Adrenal gland (tissue), 12 donors: ENCODE results near the gene ZNF148. TPM values are rescaled to one million over a fixed set of nuclear protein-coding genes. Genes with fewer than 3 reads are reported as not detected.

Experiments used
- DNase-seq, 7 donors: peaks; one replicate each; pipeline ENCODE4 v3.0.0-alpha.2; 2019 to 2020
- H3K27ac ChIP-seq, 5 donors: fragments of 200-600 bp; sonication (generic) in 4 of 5; 1 replicate in 3 of 5; 2 replicates in 2 of 5; pipeline versions ENCODE4 v1.5.1 to v1.8.0; 2016 to 2020; ENCODE audit warnings: mild to moderate bottlenecking in 1 of 5
- H3K27me3 ChIP-seq: fragments of 200-600 bp; 2 replicates; pipeline ENCODE4 v1.8.0; 2021
- H3K36me3 ChIP-seq, 2 donors: fragments of 200-600 bp; replicated peaks in 1 of 2; 1 replicate in 1 of 2; 2 replicates in 1 of 2; pipeline versions ENCODE4 v1.5.1 to v1.8.0; 2018 to 2022
- H3K4me1 ChIP-seq, 2 donors: fragments of 200-600 bp; replicated peaks in 1 of 2; 1 replicate in 1 of 2; 2 replicates in 1 of 2; pipeline versions ENCODE4 v1.5.1 to v1.8.0; 2018 to 2021
- H3K4me3 ChIP-seq, 4 donors: fragments of 200-600 bp; sonication (generic) in 3 of 4; one replicate each; pipeline ENCODE4 v1.5.1; 2016 to 2018
- H3K9me3 ChIP-seq, 3 donors: fragments of 200-600 bp; sonication (generic) in 1 of 3; replicated peaks in 1 of 3; 1 replicate in 2 of 3; 2 replicates in 1 of 3; pipeline versions ENCODE4 v1.5.1 to v1.8.0; 2016 to 2021
- CTCF ChIP-seq, 6 experiments: fragments of 450-650 bp in 4 of 6; fragments of 200-600 bp in 2 of 6; sonication (generic) in 1 of 6; IDR thresholded peaks; 1 replicate in 5 of 6; 2 replicates in 1 of 6; pipeline versions ENCODE4 v1.5.1 to v1.8.0; 2016 to 2021; ENCODE audit warnings: antibody characterized with exemption in 6 of 6, mild to moderate bottlenecking in 2 of 6, moderate library complexity in 1 of 6
- POLR2A ChIP-seq, 2 donors: fragments of 450-650 bp; IDR thresholded peaks; one replicate each; pipeline ENCODE4 v1.6.1; 2017; ENCODE audit warnings: antibody characterized with exemption in 2 of 2, mild to moderate bottlenecking in 2 of 2, moderate library complexity in 1 of 2
- WGBS, 4 donors: extraction: QIAGEN DNeasy Blood & Tissue Kit in 2 of 4; methylation state at CpG; one replicate each; pipeline versions ENCODE4 v1.1.5 to v1.1.7; 2013 to 2017; 5-methylcytosine and 5-hydroxymethylcytosine counted together
- intact Hi-C, 2 donors: fragments of 100-400 bp; cut with DNase I; formaldehyde crosslinking; loops; one replicate each; pipeline versions ENCODE4 v1.14.1 to v1.15.0; 2022 to 2023
- polyA plus RNA-seq, 3 donors: library from polyadenylated mRNA; stranded (reverse); fragments of 200-250 nt in 2 of 3; fragments of 350-450 nt in 1 of 3; fragmentation: Illumina TruSeq in 1 of 3; extraction: RNeasy Lipid Tissue Mini Kit (QIAGEN cat#74804) in 1 of 3; gene quantifications; one replicate each; pipeline ENCODE4 v1.2.3, GENCODE V29; 2013 to 2014
- total RNA-seq, 9 donors: library from RNA; depleted of rRNA in 4 of 9; stranded (reverse); fragments of >200 nt in 4 of 9; fragments of 120-200 nt in 1 of 9; fragmentation: NEBNext Ultra II Directional in 1 of 9; extraction: Animal tissue kit (Norgen Biotek cat#: 25700) in 1 of 9; gene quantifications; one replicate each; pipeline versions ENCODE4 v1.1.0 to v1.2.4, GENCODE V29; 2013 to 2023
- donor health status: healthy with polysubstance abuse.
- donor health status: Bipolar disorder and iron deficiency.
- donor health status: DM: yes; HTN: yes; CAD: no.
- donor health status: DM: no; HTN: no; CAD: no.
- donor health status: DM: no; HTN: no; CAD: no.
- donor health status: DM: yes; HTN: yes; CAD: no.

Gene ZNF148
- total and polyA plus RNA-seq, 12 donors: 3.0 to 58.2 (median 30.9) TPM

GRCh38 chr3:125231895-125232294, 143.2 kb downstream of the ZNF148 start:
- no peak overlapping the region for H3K4me3 ChIP-seq
- H3K4me1 ChIP-seq: no peaks in the 10 kb centered on the region
- no peak for DNase-seq
- H3K27ac ChIP-seq: no peak overlapping the region
- WGBS, 4 donors: 73 to 84% (median 79%) methylated on average over 3 of the region's 3 CpGs
- no peaks in the 10 kb centered on the region for H3K9me3 ChIP-seq
- TF ChIP-seq CTCF (IDR thresholded peaks at IDR 0.05) (no peak), POLR2A (IDR thresholded peaks at IDR 0.05) (no peak)
- no peaks in the 10 kb centered on the region for H3K36me3 ChIP-seq
- H3K27me3 ChIP-seq: no peaks in the 10 kb centered on the region
- intact Hi-C loops: no loop called here

GRCh38 chr3:125229707-125230106, 145.4 kb downstream of the ZNF148 start:
- no peaks in the 10 kb centered on the region for H3K36me3 ChIP-seq
- no peaks in the 10 kb centered on the region for H3K9me3 ChIP-seq
- DNase-seq: no peak
- no peak overlapping the region for H3K4me3 ChIP-seq
- intact Hi-C loops: no loop called here
- H3K27ac ChIP-seq: no peak overlapping the region
- 97% methylated on average over 1 of the region's 1 CpG for WGBS, 4 donors
- TF ChIP-seq POLR2A (IDR thresholded peaks at IDR 0.05) (no peak), CTCF (IDR thresholded peaks at IDR 0.05) (no peak)
- H3K27me3 ChIP-seq: no peaks in the 10 kb centered on the region
- H3K4me1 ChIP-seq: no peaks in the 10 kb centered on the region

DNA sequence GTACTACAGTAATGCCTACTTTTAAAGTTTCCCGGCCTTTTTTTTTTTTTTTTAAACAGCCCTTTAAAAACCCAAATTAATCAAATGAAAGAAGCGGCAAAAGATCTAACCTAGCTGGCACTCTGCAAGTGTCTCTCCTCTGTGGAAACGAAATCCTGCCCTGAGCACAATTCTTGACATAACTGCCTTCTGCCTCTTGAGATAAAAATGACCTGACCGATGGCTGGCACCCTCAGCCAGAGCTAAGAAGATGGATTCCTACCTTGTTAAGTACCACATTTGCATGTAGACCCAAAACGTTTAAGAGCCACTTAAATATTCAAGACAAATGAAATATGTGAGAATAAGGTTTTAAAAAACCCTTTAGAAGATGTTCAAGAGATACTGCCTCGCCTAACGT, 146.0 kb downstream of the ZNF148 start:
- no peaks in the 10 kb centered on the region for H3K9me3 ChIP-seq
- no peaks in the 10 kb centered on the region for H3K36me3 ChIP-seq
- H3K4me3 ChIP-seq: no peak overlapping the region
- no peaks in the 10 kb centered on the region for H3K4me1 ChIP-seq
- WGBS, 4 donors: 80 to 89% (median 85%) methylated on average over 7 of the region's 7 CpGs
- no peak overlapping the region for H3K27ac ChIP-seq
- TF ChIP-seq POLR2A (IDR thresholded peaks at IDR 0.05) (no peak), CTCF (IDR thresholded peaks at IDR 0.05) (no peak)
- DNase-seq: no peak
- H3K27me3 ChIP-seq: no peaks in the 10 kb centered on the region
- intact Hi-C loops: no loop called here

GRCh38 chr3:125221831-125222230, 153.3 kb downstream of the ZNF148 start:
- intact Hi-C loops: no loop called here
- H3K27ac ChIP-seq: no peak overlapping the region
- H3K36me3 ChIP-seq: no peaks in the 10 kb centered on the region
- TF ChIP-seq POLR2A (IDR thresholded peaks at IDR 0.05) (no peak), CTCF (IDR thresholded peaks at IDR 0.05) (no peak)
- H3K4me1 ChIP-seq: no peaks in the 10 kb centered on the region
- H3K9me3 ChIP-seq: no peaks in the 10 kb centered on the region
- no peak overlapping the region for H3K4me3 ChIP-seq
- no peak for DNase-seq
- H3K27me3 ChIP-seq: no peaks in the 10 kb centered on the region
- WGBS, 4 donors: 70 to 77% (median 74%) methylated on average over 3 of the region's 3 CpGs
